ENCODE measurements around the gene PTEN.

DNA sequence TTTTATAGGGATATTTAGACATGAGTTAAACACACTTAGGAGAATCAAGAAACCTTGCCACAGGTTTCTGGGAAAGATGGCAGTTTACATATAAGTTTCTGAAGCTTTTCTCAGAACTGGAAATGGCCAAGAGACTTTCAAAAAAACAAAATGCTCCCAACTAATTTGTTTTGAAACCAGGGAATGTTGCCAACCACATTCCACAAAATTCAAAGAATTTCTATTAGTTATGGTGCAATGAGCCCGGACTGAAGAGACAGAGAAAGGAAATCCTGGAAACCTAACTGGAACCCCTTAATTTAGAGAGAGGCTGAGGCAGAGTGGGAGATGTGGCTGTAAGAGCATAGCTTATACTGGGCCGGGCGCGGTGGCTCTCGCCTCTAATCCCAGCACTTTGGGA is 128.5 kb downstream of the PTEN start:
- TF ChIP-seq EZH2 (optimal IDR thresholded peaks at IDR 0.05; ENCODE audit: low read depth, low read length), result no peak
- TF ChIP-seq, protein P1, sequence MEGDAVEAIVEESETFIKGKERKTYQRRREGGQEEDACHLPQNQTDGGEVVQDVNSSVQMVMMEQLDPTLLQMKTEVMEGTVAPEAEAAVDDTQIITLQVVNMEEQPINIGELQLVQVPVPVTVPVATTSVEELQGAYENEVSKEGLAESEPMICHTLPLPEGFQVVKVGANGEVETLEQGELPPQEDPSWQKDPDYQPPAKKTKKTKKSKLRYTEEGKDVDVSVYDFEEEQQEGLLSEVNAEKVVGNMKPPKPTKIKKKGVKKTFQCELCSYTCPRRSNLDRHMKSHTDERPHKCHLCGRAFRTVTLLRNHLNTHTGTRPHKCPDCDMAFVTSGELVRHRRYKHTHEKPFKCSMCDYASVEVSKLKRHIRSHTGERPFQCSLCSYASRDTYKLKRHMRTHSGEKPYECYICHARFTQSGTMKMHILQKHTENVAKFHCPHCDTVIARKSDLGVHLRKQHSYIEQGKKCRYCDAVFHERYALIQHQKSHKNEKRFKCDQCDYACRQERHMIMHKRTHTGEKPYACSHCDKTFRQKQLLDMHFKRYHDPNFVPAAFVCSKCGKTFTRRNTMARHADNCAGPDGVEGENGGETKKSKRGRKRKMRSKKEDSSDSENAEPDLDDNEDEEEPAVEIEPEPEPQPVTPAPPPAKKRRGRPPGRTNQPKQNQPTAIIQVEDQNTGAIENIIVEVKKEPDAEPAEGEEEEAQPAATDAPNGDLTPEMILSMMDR (IDR thresholded peaks at IDR 0.05; ENCODE audit: low read length), result no peak
- no peak for TF ChIP-seq EZH2phosphoT487 (IDR thresholded peaks at IDR 0.05; ENCODE audit: low read length)
